K562 (cell line): Measurements from ENCODE around the gene AJM1. TPM values are rescaled to one million over a fixed set of nuclear protein-coding genes. Genes with fewer than 3 reads are reported as not detected.

ENCODE experiments used
- ATAC-seq: fragments of 200-7000 bp; cut with Tn5 transposase; 3 replicates; pipeline ENCODE4 v1.9.1; 2020; ENCODE audit warnings: moderate library complexity
- BruUV-seq: library from RNA; stranded (reverse); fragments of 400-500 nt; replicated peaks from 2 replicates; lab custom pipeline; 2021; lab: Mats Ljungman, UMichigan
- CTCF ChIA-PET: fragments of 300-600 bp; formaldehyde crosslinking; extraction: SDS; loops from one replicate; lab custom pipeline; 2021; ENCODE audit warnings: low intra/inter-chr PET ratio; lab: Yijun Ruan, JAX
- POLR2A ChIA-PET: fragments of 300-600, 350-650 bp; sonication (Branson Sonifier 250); formaldehyde crosslinking; extraction: SDS; loops from one replicate; lab custom pipeline; 2021; ENCODE audit warnings: antibody characterized with exemption, inconsistent platforms; lab: Yijun Ruan, JAX
- DNase-seq, 4 experiments: peaks; one replicate each; pipeline versions ENCODE4 v3.0.0 to v3.0.0-alpha.2; 2011 to 2018; ENCODE audit warnings: low spot score in 3 of 4, mixed read lengths in 3 of 4; ENCODE audit errors: extremely low read depth in 1 of 4
- FAIRE-seq: peaks from 2 replicates; lab custom pipeline; 2011; peaks lifted over from hg19 to GRCh38; lab: Jason Lieb, UNC
- H2AFZ ChIP-seq: 2 replicates; pipeline ENCODE4 v1.6.0; 2011; ENCODE audit warnings: low read depth, low read length, control low read depth, inconsistent platforms
- H3K27ac ChIP-seq: fragments of 200-600 bp; 3 replicates; pipeline ENCODE4 v1.8.0; 2011; ENCODE audit warnings: low read depth, mild to moderate bottlenecking, control low read depth, inconsistent platforms, low read length, moderate library complexity, mixed read lengths; ENCODE audit errors: extremely low read depth
- H3K27me3 ChIP-seq, 2 experiments: fragments of 300-600 bp in 1 of 2; 2 replicates in 1 of 2; 3 replicates in 1 of 2; pipeline versions ENCODE4 v1.6.0 to v1.8.0; 2011; ENCODE audit warnings: inconsistent platforms in 2 of 2, low read length in 2 of 2, mild to moderate bottlenecking in 1 of 2, mixed read lengths in 1 of 2, moderate library complexity in 1 of 2; ENCODE audit not compliant: control insufficient read depth in 2 of 2, insufficient read depth in 2 of 2
- H3K36me3 ChIP-seq: fragments of 300-600 bp; 3 replicates; pipeline ENCODE4 v1.8.0; 2011; ENCODE audit warnings: mild to moderate bottlenecking, low read length, inconsistent platforms; ENCODE audit not compliant: control insufficient read depth, insufficient read depth
- H3K4me1 ChIP-seq, 2 experiments: fragments of 200-600 bp in 1 of 2; replicated peaks in 1 of 2; 2 replicates in 1 of 2; 3 replicates in 1 of 2; pipeline versions ENCODE4 v1.5.1 to v1.8.0; 2011; ENCODE audit warnings: inconsistent platforms in 2 of 2, low read length in 2 of 2, mild to moderate bottlenecking in 1 of 2, mixed read lengths in 1 of 2, moderate library complexity in 1 of 2; ENCODE audit not compliant: control insufficient read depth in 2 of 2, insufficient read depth in 2 of 2
- H3K4me2 ChIP-seq: 2 replicates; pipeline ENCODE4 v1.6.1; 2011; ENCODE audit warnings: low read length, control low read depth, inconsistent platforms, mixed read lengths; ENCODE audit not compliant: insufficient read depth
- H3K4me3 ChIP-seq: fragments of 200-600 bp; sonication (generic), shearing (Covaris generic); 2 replicates; pipeline ENCODE4 v1.5.1; 2016; ENCODE audit warnings: control low read depth, inconsistent platforms
- H3K79me2 ChIP-seq: fragments of 200-600 bp; 3 replicates; pipeline ENCODE4 v1.8.0; 2011; ENCODE audit warnings: low read length, inconsistent platforms; ENCODE audit not compliant: control insufficient read depth, insufficient read depth
- H3K9ac ChIP-seq, 2 experiments: 2 replicates each; pipeline versions ENCODE4 v1.6.0 to v1.6.1; 2011; ENCODE audit warnings: low read depth in 2 of 2, low read length in 2 of 2, control low read depth in 1 of 2, inconsistent platforms in 1 of 2, mild to moderate bottlenecking in 1 of 2, mixed read lengths in 1 of 2; ENCODE audit not compliant: insufficient read depth in 1 of 2
- H3K9me1 ChIP-seq: one replicate; pipeline ENCODE4 v1.6.0; 2011; ENCODE audit warnings: inconsistent platforms, mild to moderate bottlenecking, low read length, moderate library complexity; ENCODE audit not compliant: control insufficient read depth, insufficient read depth
- H3K9me3 ChIP-seq: replicated peaks from 2 replicates; pipeline ENCODE4 v1.5.1; 2011; ENCODE audit warnings: low read depth, low read length, inconsistent platforms; ENCODE audit not compliant: control insufficient read depth, insufficient read depth
- H4K20me1 ChIP-seq: replicated peaks from 2 replicates; pipeline ENCODE4 v1.6.1; 2011; ENCODE audit warnings: low read length, inconsistent platforms, mixed read lengths; ENCODE audit not compliant: control insufficient read depth, insufficient read depth
- GMEB1 ChIP-seq: fragments of 250-450 bp; sonication (Bioruptor Pico); IDR thresholded peaks from 2 replicates; pipeline ENCODE4 v1.4.0; 2020; ENCODE audit warnings: mild to moderate bottlenecking
- HCFC1 ChIP-seq: IDR thresholded peaks from 2 replicates; pipeline ENCODE4 v1.6.1; 2012; ENCODE audit warnings: low read depth, low read length, improper control_type of control experiment
- HDAC6 ChIP-seq: IDR thresholded peaks from 2 replicates; pipeline ENCODE4 v1.6.1; 2012; ENCODE audit warnings: low read depth, mild to moderate bottlenecking, control low read depth, inconsistent platforms, low read length, moderate library complexity
- KDM4B ChIP-seq, 2 experiments: fragments of 450-650 bp in 1 of 2; sonication (generic) in 1 of 2; IDR thresholded peaks; 2 replicates each; pipeline ENCODE4 v1.6.1; 2016 to 2017; ENCODE audit warnings: borderline replicate concordance in 2 of 2, antibody characterized with exemption in 1 of 2, low read depth in 1 of 2, mild to moderate bottlenecking in 1 of 2
- MTA2 ChIP-seq: fragments of 450-650 bp; IDR thresholded peaks from 2 replicates; pipeline ENCODE4 v1.6.1; 2016; ENCODE audit warnings: low read depth
- RCOR1 ChIP-seq, 2 experiments: IDR thresholded peaks; 2 replicates each; pipeline ENCODE4 v1.6.1; 2012; ENCODE audit warnings: low read depth in 2 of 2, low read length in 2 of 2, borderline replicate concordance in 1 of 2, improper control_type of control experiment in 1 of 2
- SIRT6 ChIP-seq: IDR thresholded peaks from one replicate; pipeline ENCODE4 v1.6.1; 2012; ENCODE audit warnings: low read depth, mild to moderate bottlenecking, control low read depth, inconsistent platforms, low read length, moderate library complexity
- SUPT5H ChIP-seq: fragments of 450-650 bp; IDR thresholded peaks from 2 replicates; pipeline ENCODE4 v1.6.1; 2016
- ZBTB33 ChIP-seq: sonication (generic); formaldehyde crosslinking; IDR thresholded peaks from 2 replicates; pipeline ENCODE4 v1.8.1; 2023; ENCODE audit warnings: mild to moderate bottlenecking, missing genetic modification reagents
- ZFP91 ChIP-seq: sonication (generic); formaldehyde crosslinking; IDR thresholded peaks from 2 replicates; pipeline ENCODE4 v1.8.0; 2022; ENCODE audit warnings: mild to moderate bottlenecking, missing genetic modification reagents
- ZNF274 ChIP-seq: IDR thresholded peaks from 2 replicates; pipeline ENCODE4 v1.6.1; 2011; ENCODE audit warnings: low read depth, mild to moderate bottlenecking, low read length, moderate library complexity, borderline replicate concordance
- ZNF282 ChIP-seq: sonication (generic); formaldehyde crosslinking; IDR thresholded peaks from 2 replicates; pipeline ENCODE4 v1.8.1; 2023; ENCODE audit warnings: missing genetic modification reagents
- ZNF324 ChIP-seq: fragments of 250-450 bp; sonication (Bioruptor Pico); IDR thresholded peaks from 2 replicates; pipeline ENCODE4 v1.4.0; 2020; ENCODE audit warnings: mild to moderate bottlenecking
- ZNF408 ChIP-seq: fragments of 250-450 bp; sonication (Bioruptor Pico); IDR thresholded peaks from 2 replicates; pipeline ENCODE4 v1.4.0; 2020; ENCODE audit warnings: low read depth, mild to moderate bottlenecking, moderate library complexity
- WGBS: fragments of 100-300 bp; shearing (Covaris generic); methylation state at CpG from one replicate; pipeline ENCODE4 v1.1.6; 2016; ENCODE audit warnings: low coverage, mixed read lengths; ENCODE audit not compliant: insufficient coverage; ENCODE audit errors: missing lambda C conversion rate; 5-methylcytosine and 5-hydroxymethylcytosine counted together
- in situ Hi-C: fragments of 300-500 bp; cut with MboI; formaldehyde crosslinking; loops from 4 replicates; pipeline ENCODE4 v1.15.0; 2018; ENCODE audit warnings: inconsistent platforms, mixed read lengths
- intact Hi-C: fragments of 100-400 bp; cut with micrococcal nuclease; formaldehyde crosslinking; loops from 2 replicates; pipeline ENCODE4 v1.14.2; 2022
- polyA plus RNA-seq, 8 experiments: library from polyadenylated mRNA; depleted of rRNA in 4 of 8; stranded (reverse) in 5 of 8; unstranded in 3 of 8; fragments of >200 nt; fragmentation: Nextera tagmentation in 2 of 8; fragmentation: Illumina TruSeq in 1 of 8; extraction: Ambion mirVana in 2 of 8; extraction: Trizol in 1 of 8; gene quantifications; 2 replicates each; pipeline versions ENCODE4 v1.2.1 to v1.2.3, GENCODE V29; 2011 to 2014; ENCODE audit warnings: inconsistent platforms in 1 of 8, missing spikeins in 1 of 8
- total RNA-seq, 7 experiments: library from RNA; depleted of rRNA in 6 of 7; stranded (reverse); fragments of >200 nt in 6 of 7; fragmentation: Illumina TruSeq in 2 of 7; extraction: Trizol in 2 of 7; gene quantifications; 2 replicates each; pipeline versions ENCODE4 v1.2.1 to v1.2.3, GENCODE V29; 2011 to 2021; ENCODE audit warnings: low replicate concordance in 1 of 7

AJM1 gene
- total and polyA plus RNA-seq, 9 of the 15 experiments (the other 6 are each of a cell fraction or from before 2014, with no cell fraction given) = 0.01 to 3.7 (median 0.65) TPM; not detected in 1

- Histone ChIP-seq H3K79me2 (peaks cover 25% of the 10 kb centered on the region), H3K4me1 (peaks cover 23 to 87% of the 10 kb centered on the region in 2 experiments), H2AFZ (no peak overlapping the region), H3K9ac (peak overlapping the region in 1 of 2 experiments; percentile 75; a peak in 2 of 4 replicates), H3K36me3 (peaks cover 11% of the 10 kb centered on the region; the same call in 2 of the 3 replicates), H3K4me2 (no peak overlapping the region), H4K20me1 (no peaks in the 10 kb centered on the region), H3K27me3 (no peaks in the 10 kb centered on the region), H3K9me3 (no peaks in the 10 kb centered on the region), H3K4me3 (no peak overlapping the region), H3K9me1 (no peaks in the 10 kb centered on the region), H3K27ac (no peak overlapping the region)
- ATAC-seq (no peak), DNase-seq (no peak), FAIRE-seq (no peak)
- in situ Hi-C loops (no loop called here), intact Hi-C loops (no loop called here)
- CTCF ChIA-PET = no interaction called here
- no TSS peak for BruUV-seq
- TF ChIP-seq GMEB1 (CRISPR knock-in tag) = no peak
- no peak for TF ChIP-seq ZNF274
- TF ChIP-seq ZFP91 (CRISPR knock-in tag) = no peak
- TF ChIP-seq ZNF324 = no peak
- no peak for TF ChIP-seq HCFC1
- no peak for TF ChIP-seq HDAC6
- no peak for TF ChIP-seq ZNF408 (CRISPR knock-in tag)
- no peak for TF ChIP-seq KDM4B (IDR thresholded peaks at IDR 0.05; ENCODE audit: borderline replicate concordance in 2 of 2, low read depth in 1 of 2)
- no peak for TF ChIP-seq MTA2
- no peak for TF ChIP-seq SIRT6
- 0 out of 2 replicates have a peak, but pooled peaks have one; percentile 31 for TF ChIP-seq ZBTB33 (CRISPR knock-in tag)
- TF ChIP-seq ZNF282 (CRISPR knock-in tag) = no peak
- TF ChIP-seq RCOR1 (IDR thresholded peaks at IDR 0.05; ENCODE audit: borderline replicate concordance in 1 of 2, low read depth in 2 of 2, low read length in 2 of 2) = no peak
- TF ChIP-seq SUPT5H = 0 out of 2 replicates have a peak, but pooled peaks have one; percentile 10
- WGBS = 91% methylated on average over 20 of the region's 22 CpGs
- POLR2A ChIA-PET = interaction anchor here (0.6 kb wide), 1 partner anchor 800 kb away, joined by 3 read pairs; no protein-coding TSS in a partner anchor
These were observed 38.4 kb upstream of the AJM1 start for GRCh38 chr9:136803551-136804508.
